ENCODE results near the gene KCNIP1.

- TF ChIP-seq, protein P1, sequence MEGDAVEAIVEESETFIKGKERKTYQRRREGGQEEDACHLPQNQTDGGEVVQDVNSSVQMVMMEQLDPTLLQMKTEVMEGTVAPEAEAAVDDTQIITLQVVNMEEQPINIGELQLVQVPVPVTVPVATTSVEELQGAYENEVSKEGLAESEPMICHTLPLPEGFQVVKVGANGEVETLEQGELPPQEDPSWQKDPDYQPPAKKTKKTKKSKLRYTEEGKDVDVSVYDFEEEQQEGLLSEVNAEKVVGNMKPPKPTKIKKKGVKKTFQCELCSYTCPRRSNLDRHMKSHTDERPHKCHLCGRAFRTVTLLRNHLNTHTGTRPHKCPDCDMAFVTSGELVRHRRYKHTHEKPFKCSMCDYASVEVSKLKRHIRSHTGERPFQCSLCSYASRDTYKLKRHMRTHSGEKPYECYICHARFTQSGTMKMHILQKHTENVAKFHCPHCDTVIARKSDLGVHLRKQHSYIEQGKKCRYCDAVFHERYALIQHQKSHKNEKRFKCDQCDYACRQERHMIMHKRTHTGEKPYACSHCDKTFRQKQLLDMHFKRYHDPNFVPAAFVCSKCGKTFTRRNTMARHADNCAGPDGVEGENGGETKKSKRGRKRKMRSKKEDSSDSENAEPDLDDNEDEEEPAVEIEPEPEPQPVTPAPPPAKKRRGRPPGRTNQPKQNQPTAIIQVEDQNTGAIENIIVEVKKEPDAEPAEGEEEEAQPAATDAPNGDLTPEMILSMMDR (conservative IDR thresholded peaks at IDR 0.05; ENCODE audit: low read depth, low read length): no peak
- TF ChIP-seq EZH2 (IDR thresholded peaks at IDR 0.05; ENCODE audit: low read length, unreplicated experiment): no peak
Observed at GRCh38 chr5:170642066-170642735, 138.4 kb downstream of the KCNIP1 start.

Data from PC-3 (cell line).